DMS153 (cell line): ENCODE measurements around the gene ATP8B3.

ENCODE experiments used
- DNase-seq: peaks from one replicate; lab custom pipeline; 2025; lab: John Stamatoyannopoulos, UW

ATP8B3 gene

GRCh38 chr19:1757468-1758230 lies 54.4 kb downstream of the ATP8B3 start:
- no peak for DNase-seq

- no peak for DNase-seq
Measured at GRCh38 chr19:1756705-1757465, 55.2 kb downstream of the ATP8B3 start.

- no peak for DNase-seq
Measured at GRCh38 chr19:1756264-1756663, 55.8 kb downstream of the ATP8B3 start.

- DNase-seq = no peak
Measured at GRCh38 chr19:1755467-1756171, 56.5 kb downstream of the ATP8B3 start.

GRCh38 chr19:1754636-1755466 lies 57.2 kb downstream of the ATP8B3 start:
- DNase-seq = no peak

GRCh38 chr19:1754018-1754635 lies 57.9 kb downstream of the ATP8B3 start:
- no peak for DNase-seq

GRCh38 chr19:1752757-1753728 lies 59.0 kb downstream of the ATP8B3 start, which contains the start of gene ONECUT3:
ONECUT3 (plus strand) TSS chr19:1753506; CDS start chr19:1753663, 157 bp downstream.
- DNase-seq = no peak

GRCh38 chr19:1752009-1752756 lies 59.9 kb downstream of the ATP8B3 start:
- no peak for DNase-seq

GRCh38 chr19:1751367-1752008 lies 60.6 kb downstream of the ATP8B3 start:
- no peak for DNase-seq

- DNase-seq = no peak
Measured at GRCh38 chr19:1750343-1751021, 61.6 kb downstream of the ATP8B3 start.

- no peak for DNase-seq
Measured at GRCh38 chr19:1749373-1750342, 62.4 kb downstream of the ATP8B3 start.

- DNase-seq = no peak
Measured at GRCh38 chr19:1748873-1749341, 63.2 kb downstream of the ATP8B3 start.

- DNase-seq = no peak
Measured at GRCh38 chr19:1748115-1748872, 63.8 kb downstream of the ATP8B3 start.

- DNase-seq = no peak
Measured at GRCh38 chr19:1747285-1748114, 64.6 kb downstream of the ATP8B3 start.
